HG03095 (cell line): ENCODE measurements around the gene THADA.

Source experiments
- ATAC-seq: cut with Tn5 transposase; IDR thresholded peaks from one replicate; pipeline ENCODE4 v1.9.1; 2021; ENCODE audit warnings: moderate library complexity; ENCODE audit not compliant: unreplicated experiment

Gene THADA

DNA sequence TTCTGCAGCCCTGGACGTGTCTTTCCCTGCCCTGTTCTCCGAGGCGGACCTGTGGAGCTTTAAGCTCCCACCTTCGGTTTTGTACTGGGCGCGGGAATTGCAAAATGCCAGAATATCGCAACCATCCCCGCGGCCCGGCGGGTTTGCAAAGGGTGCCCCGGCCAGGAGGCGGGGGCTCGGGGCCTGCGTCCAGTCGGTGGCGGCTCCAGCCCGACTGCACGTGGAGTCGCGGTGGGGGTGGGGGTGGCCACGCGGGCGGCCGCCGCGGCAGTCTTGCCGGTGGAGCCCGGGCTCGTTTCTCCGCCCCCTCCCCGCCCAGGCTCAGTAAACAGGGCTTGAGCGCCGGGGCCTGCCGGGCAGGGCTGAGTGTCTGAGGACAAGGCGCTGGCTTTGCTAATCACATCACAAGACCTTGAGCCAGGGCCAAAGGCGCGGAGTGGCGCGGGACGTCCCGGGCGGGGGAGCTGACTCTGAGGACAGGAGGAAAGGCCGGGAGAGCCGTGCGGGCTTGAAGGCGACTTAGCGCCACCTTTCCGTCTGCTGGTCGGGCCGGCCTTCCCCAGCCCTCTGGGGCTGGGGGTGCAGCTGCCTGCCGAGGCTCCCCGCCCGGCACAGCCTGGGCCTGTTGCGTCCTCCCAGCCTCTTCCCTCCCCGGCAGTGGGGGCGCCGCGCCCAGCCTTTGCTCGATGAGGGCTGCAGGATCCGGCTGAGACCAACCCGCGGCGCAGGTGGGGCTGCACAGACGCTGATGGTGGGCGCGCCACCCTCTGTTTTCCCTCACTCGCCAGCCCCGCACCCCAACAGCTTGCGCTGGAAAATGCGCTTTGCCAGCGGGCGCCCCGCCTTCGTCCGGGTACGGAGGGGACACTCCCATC lies 368.6 kb downstream of the THADA start:
- ATAC-seq = no peak

DNA sequence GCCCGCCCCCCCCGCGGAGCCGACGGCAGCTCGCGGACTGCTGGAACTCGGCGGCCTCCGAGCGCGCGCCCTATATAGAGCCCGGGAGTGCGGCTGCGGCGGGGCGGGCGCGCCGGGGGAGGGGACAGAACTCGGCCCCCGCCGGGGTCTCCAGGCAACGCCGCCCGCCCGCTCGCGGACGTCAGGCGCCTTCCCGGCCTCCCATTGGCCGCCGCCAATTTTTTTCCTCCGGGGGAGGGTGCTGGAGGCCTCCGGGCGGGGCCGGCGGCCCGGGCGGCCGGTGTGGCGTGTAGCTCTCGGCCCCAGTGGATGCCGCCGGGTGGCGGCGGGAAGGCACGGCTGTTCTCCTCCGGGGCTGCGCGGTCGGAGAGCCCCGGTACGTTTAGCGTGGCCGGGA lies 369.3 kb downstream of the THADA start, which contains the start of gene ZFP36L2:
TSS of gene ZFP36L2 (minus strand) at position 49 of the 397 bp plus-strand sequence. CDS start 291 bp downstream, outside the sequence.
- ATAC-seq = peak; percentile 51

GRCh38 chr2:43225788-43226557 lies 369.9 kb downstream of the THADA start:
- peak; percentile 33 for ATAC-seq

DNA sequence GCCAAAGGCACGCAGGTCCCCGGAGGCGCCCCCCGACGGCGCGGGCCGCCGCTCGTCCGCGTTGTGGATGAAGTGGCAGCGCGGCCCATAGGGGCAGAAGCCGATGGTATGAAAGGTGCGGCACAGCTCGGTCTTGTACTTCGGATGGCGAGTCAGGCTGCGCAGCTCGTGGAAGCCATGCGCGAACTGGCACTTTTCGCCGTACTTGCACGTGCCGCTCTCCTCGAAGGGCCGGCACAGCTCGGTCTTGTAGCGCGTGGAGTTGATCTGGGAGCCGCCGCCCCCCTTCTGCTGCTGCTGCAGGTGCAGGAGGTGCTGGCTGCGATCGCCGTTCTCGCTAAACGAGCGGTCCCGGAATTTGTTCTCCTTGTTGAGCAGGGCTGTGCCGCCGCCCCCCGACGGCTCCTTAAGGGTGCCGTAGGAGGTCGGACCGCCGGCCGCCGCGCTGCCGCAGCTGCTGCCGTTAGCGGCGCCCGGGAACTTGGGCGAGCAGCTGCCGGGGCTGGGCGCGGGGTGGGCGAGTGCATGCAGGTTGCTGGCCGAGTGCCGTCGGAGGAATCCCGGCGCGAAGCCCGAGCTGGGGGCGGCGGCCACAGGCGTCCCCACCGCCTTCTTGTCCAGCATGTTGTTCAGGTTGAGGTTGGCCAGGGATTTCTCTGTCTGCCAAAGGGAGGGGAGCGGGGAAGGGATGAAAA lies 370.6 kb downstream of the THADA start:
- no peak for ATAC-seq

DNA sequence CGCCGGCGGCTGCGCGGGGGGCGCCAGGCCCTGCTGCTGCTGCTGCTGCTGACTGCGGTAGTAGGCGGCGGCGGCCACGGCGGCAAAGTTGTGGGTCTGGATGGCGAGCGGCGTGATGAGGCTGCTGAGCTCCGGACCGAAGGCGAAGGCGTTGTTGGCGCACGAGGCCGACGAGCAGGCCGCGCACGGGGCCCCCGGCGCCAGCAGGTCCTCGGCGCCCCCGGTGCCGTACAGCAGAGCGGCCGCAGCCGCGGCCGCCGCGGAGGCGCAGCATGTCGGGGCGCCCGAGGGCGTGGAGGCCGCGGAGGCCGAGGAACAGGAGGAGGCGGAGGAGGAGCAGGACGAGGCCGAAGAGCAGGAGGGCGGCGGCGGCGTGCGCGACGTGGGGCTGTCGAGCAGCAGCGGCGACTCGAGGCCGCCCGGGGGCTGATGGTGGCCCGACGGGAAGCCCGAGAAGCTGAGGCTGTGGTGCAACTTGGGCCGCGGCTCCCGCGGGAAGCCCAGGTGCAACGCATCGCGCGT lies 371.2 kb downstream of the THADA start:
- no peak for ATAC-seq

DNA sequence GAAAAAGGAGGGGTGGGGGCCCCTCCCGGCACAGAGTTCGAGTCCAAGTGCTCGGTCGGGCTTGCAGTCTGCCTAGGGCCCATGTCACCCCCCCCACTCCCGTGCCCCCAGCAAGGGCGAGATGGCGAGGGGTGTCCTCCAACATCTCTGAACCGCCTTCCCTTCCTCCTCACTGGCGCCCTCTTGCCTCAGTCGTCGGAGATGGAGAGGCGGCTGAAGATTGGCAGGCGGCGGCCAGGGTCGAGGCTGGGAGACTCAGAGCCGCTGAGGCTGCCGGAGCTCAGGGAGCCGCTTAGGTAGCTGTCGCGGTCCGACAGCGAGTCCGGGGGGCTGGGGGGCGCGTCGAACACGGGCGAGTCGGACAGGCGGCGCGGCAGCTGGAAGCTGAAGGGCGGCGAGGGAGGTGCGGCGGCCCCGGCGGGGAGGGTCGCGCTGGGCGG lies 371.7 kb downstream of the THADA start:
- no peak for ATAC-seq

DNA sequence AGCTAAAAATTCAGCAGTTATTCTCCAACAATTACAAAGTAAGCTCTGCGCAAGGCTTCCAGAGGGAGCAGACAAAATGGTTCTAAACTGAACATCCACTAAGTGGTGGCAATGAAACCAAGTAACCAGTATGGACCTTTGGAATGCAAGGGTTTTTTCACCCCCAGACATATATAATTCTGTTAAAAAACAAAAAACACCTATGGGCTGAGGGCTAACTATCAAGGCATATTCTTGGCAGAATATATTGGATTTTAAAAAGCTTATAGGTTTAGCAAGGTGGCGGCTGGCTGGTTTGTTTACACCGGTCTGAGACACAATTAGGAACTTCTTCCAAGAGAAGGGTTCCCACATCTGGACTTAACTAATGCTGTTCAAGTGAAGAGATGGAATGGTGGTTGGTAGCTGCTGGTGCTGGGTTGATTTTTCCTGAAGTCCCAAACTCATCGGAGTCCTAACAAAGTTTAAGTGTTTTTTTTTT lies 372.3 kb downstream of the THADA start:
- ATAC-seq = no peak

GRCh38 chr2:43222475-43223309 lies 373.1 kb downstream of the THADA start:
- ATAC-seq = no peak

GRCh38 chr2:43221763-43222474 lies 373.9 kb downstream of the THADA start:
- ATAC-seq = no peak

- ATAC-seq = no peak
Observed at GRCh38 chr2:43221124-43221762, 374.6 kb downstream of the THADA start.

GRCh38 chr2:43220760-43221123 lies 375.1 kb downstream of the THADA start:
- ATAC-seq = no peak

- no peak for ATAC-seq
Observed at GRCh38 chr2:43220229-43220751, 375.5 kb downstream of the THADA start.

- ATAC-seq = peak; percentile 51
Observed at GRCh38 chr2:43219383-43220228, 376.2 kb downstream of the THADA start.

- ATAC-seq = no peak
Observed at GRCh38 chr2:43218702-43219382, 377.0 kb downstream of the THADA start.

- ATAC-seq = no peak
Observed at GRCh38 chr2:43218155-43218701, 377.6 kb downstream of the THADA start.

DNA sequence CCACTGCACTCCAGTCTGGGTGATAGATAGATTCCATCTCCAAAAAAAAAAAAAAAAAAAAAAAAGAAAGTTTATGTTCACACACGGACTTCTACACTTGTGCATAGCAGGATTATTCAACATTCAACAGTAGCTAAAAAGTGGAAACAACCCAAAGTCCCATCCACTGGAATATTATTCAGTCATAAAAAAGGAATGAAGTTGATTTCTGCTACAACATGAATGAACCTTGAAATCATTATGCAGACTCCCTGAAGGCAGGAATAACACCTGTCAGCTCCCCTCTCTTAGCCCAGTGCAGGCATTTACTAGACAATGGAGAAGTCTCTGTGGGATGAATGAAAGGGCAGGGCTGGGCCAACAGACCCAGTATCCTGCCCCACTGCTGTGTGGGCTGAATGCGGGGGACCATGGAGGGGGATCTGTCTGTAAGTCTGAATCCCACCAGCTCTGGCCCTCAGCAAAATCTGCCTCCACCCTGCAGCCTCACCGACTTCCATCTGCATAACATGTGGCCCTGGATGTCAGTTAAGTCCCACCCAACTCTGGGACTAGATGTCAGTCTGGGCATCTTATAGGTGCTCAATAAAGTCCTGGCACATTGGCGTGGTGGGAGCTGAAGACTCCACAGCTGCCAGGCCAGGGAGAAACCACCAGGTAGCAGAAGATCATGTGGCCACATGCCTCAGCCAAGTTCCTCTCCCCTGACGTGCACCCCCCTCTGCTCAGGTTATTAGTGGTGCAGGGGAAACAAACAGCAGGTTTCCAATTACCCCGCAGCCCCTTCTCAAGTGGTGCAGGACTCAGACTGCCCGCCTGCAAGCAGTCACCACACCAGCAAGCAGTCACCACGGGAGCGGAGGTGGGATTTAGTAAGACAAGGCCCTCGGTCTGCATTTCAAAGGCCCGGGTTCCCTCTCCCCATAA lies 378.3 kb downstream of the THADA start:
- no peak for ATAC-seq
